Neural progenitor cell (in vitro differentiated cells): Measurements from ENCODE around the gene RXRB. TPM values are rescaled to one million over a fixed set of nuclear protein-coding genes. Genes with fewer than 3 reads are reported as not detected.

Source experiments
- DNase-seq: peaks from one replicate; pipeline ENCODE4 v3.0.0-alpha.2; 2016; ENCODE audit warnings: low spot score
- H2AFZ ChIP-seq: fragments of 200-600 bp; sonication (generic); replicated peaks from 2 replicates; pipeline ENCODE4 v1.6.1; 2016; ENCODE audit warnings: antibody characterized with exemption
- H3F3A ChIP-seq: fragments of 200-600 bp; sonication (generic); 2 replicates; pipeline ENCODE4 v1.6.1; 2016; ENCODE audit warnings: antibody characterized with exemption, low read depth
- H3K27ac ChIP-seq: fragments of 200-600 bp; sonication (generic); 2 replicates; pipeline ENCODE4 v1.5.1; 2016; ENCODE audit warnings: mild to moderate bottlenecking
- H3K27me3 ChIP-seq: fragments of 200-600 bp; sonication (generic); 2 replicates; pipeline ENCODE4 v1.6.1; 2016; ENCODE audit warnings: mild to moderate bottlenecking, moderate library complexity
- H3K36me3 ChIP-seq: fragments of 200-600 bp; sonication (generic); 2 replicates; pipeline ENCODE4 v1.5.1; 2016
- H3K4me1 ChIP-seq: fragments of 200-600 bp; sonication (generic); 2 replicates; pipeline ENCODE4 v1.6.1; 2016; ENCODE audit warnings: mixed run types
- H3K4me2 ChIP-seq: fragments of 200-600 bp; sonication (generic); 2 replicates; pipeline ENCODE4 v1.6.1; 2016
- H3K4me3 ChIP-seq: fragments of 200-600 bp; sonication (generic); 2 replicates; pipeline ENCODE4 v1.5.1; 2016
- H3K79me2 ChIP-seq: fragments of 200-600 bp; sonication (generic); 2 replicates; pipeline ENCODE4 v1.6.1; 2016; ENCODE audit warnings: low read depth
- H3K9ac ChIP-seq: fragments of 200-600 bp; sonication (generic); 2 replicates; pipeline ENCODE4 v1.6.1; 2016
- H3K9me3 ChIP-seq: fragments of 200-600 bp; sonication (generic); 2 replicates; pipeline ENCODE4 v1.5.1; 2016; ENCODE audit warnings: low read depth
- H4K20me1 ChIP-seq: fragments of 200-600 bp; sonication (generic); 2 replicates; pipeline ENCODE4 v1.6.1; 2016; ENCODE audit warnings: low read depth
- H3K27ac Mint-ChIP-seq: 3 replicates; pipeline ENCODE4 v1.8.0; 2021; ENCODE audit warnings: mixed read lengths
- H3K27me3 Mint-ChIP-seq: 2 replicates; pipeline ENCODE4 v1.8.0; 2022; ENCODE audit warnings: low read depth, mild to moderate bottlenecking, inconsistent platforms, moderate library complexity, mixed read lengths; ENCODE audit not compliant: insufficient read depth
- H3K36me3 Mint-ChIP-seq: 3 replicates; pipeline ENCODE4 v1.8.0; 2021; ENCODE audit warnings: mixed read lengths
- H3K4me1 Mint-ChIP-seq: 3 replicates; pipeline ENCODE4 v1.8.0; 2021; ENCODE audit warnings: mixed read lengths
- H3K4me3 Mint-ChIP-seq: 3 replicates; pipeline ENCODE4 v1.8.0; 2021; ENCODE audit warnings: mild to moderate bottlenecking, moderate library complexity, mixed read lengths
- H3K9me3 Mint-ChIP-seq: 3 replicates; pipeline ENCODE4 v1.8.0; 2020; ENCODE audit warnings: mixed read lengths
- EZH2 ChIP-seq: fragments of 200-600 bp; sonication (generic); IDR thresholded peaks from 2 replicates; pipeline ENCODE4 v1.6.1; 2017; ENCODE audit warnings: antibody characterized with exemption, mild to moderate bottlenecking, moderate library complexity
- EZH2phosphoT487 ChIP-seq: fragments of 200-600 bp; sonication (generic); IDR thresholded peaks from 2 replicates; pipeline ENCODE4 v1.6.1; 2017; ENCODE audit warnings: antibody characterized with exemption
- total RNA-seq: library from RNA; depleted of rRNA; stranded (reverse); fragments of >200 nt; gene quantifications from 2 replicates; pipeline ENCODE4 v1.2.3, GENCODE V29; 2015; ENCODE audit warnings: low replicate concordance
- TF ChIP-seq, protein P1 (sequence below): fragments of 200-600 bp; sonication (generic); IDR thresholded peaks from 2 replicates; pipeline ENCODE4 v1.5.1; 2017; ENCODE audit warnings: antibody characterized with exemption, mild to moderate bottlenecking

RXRB gene
- total RNA-seq, 1 donor from 2014 or later, result 10.2 TPM

DNA sequence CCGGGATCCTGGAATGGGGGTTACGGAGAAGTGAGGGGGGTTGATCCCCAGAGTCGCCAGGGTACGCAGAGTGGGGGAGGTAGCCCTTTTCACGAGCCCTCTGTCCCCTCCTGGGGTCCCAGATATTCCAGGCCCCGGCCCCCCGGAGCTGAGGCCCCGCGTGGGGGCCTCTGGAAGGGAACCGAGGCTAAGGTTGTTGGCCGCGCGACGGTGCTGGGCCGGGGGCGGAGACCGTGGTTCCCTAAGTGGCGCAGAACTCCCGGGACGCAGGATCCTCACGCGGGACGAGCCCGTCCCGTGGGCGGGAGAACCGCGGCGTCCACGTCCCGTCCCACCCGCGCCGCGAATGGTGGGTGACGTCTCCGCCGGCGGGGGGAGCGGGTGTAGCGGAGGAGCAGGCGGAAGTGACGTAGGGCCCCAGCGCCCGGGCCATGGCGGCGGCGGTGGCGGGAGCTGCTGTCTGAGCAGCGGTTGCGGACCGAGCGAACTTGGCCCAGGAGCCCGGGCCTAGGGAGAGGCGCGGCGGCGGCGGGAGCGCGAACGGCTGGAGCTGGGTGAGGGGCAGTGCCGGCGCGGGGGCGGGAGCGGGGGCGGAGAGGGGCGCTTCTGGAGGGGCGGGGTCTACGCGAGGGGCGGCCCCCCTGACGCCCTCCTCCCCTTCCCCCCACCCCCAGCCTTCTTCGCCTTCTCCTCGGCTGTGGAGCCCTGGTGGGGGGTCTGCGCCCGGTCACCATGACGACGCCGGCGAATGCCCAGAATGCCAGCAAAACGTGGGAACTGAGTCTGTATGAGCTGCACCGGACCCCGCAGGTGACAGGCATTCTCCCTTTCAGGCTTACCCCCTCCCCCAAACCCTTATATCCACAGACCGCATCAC lies 7.9 kb upstream of the RXRB start, which contains the start of gene RING1:
RING1 (plus strand) TSS at position 410 of the 877 bp plus-strand sequence; CDS start at position 733, 323 bp downstream.
- Mint-ChIP-seq H3K36me3 (peaks cover 22% of the 10 kb centered on the region), H3K27ac (peak within 1 kb of the TSS; percentile 99), H3K27me3 (peaks cover 15% of the 10 kb centered on the region), H3K4me3 (peak within 1 kb of the TSS; percentile 99), H3K4me1 (peaks cover 66% of the 10 kb centered on the region), H3K9me3 (no peaks in the 10 kb centered on the region)
- Histone ChIP-seq H3K4me1 (peaks cover 42% of the 10 kb centered on the region), H3F3A (peaks cover 55% of the 10 kb centered on the region), H3K36me3 (no peaks in the 10 kb centered on the region), H3K4me3 (peak within 1 kb of the TSS; percentile 93), H3K27ac (peak within 1 kb of the TSS; percentile 69), H3K9me3 (no peaks in the 10 kb centered on the region), H3K27me3 (peaks cover 33% of the 10 kb centered on the region), H2AFZ (peak within 1 kb of the TSS; percentile 46), H3K79me2 (peaks cover 20% of the 10 kb centered on the region), H3K9ac (peak within 1 kb of the TSS; percentile 65), H3K4me2 (peak within 1 kb of the TSS; percentile 94), H4K20me1 (peaks cover 53% of the 10 kb centered on the region)
- no peak for TF ChIP-seq EZH2
- TF ChIP-seq, protein P1, sequence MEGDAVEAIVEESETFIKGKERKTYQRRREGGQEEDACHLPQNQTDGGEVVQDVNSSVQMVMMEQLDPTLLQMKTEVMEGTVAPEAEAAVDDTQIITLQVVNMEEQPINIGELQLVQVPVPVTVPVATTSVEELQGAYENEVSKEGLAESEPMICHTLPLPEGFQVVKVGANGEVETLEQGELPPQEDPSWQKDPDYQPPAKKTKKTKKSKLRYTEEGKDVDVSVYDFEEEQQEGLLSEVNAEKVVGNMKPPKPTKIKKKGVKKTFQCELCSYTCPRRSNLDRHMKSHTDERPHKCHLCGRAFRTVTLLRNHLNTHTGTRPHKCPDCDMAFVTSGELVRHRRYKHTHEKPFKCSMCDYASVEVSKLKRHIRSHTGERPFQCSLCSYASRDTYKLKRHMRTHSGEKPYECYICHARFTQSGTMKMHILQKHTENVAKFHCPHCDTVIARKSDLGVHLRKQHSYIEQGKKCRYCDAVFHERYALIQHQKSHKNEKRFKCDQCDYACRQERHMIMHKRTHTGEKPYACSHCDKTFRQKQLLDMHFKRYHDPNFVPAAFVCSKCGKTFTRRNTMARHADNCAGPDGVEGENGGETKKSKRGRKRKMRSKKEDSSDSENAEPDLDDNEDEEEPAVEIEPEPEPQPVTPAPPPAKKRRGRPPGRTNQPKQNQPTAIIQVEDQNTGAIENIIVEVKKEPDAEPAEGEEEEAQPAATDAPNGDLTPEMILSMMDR, result no peak
- DNase-seq, result peak; percentile 91

DNA sequence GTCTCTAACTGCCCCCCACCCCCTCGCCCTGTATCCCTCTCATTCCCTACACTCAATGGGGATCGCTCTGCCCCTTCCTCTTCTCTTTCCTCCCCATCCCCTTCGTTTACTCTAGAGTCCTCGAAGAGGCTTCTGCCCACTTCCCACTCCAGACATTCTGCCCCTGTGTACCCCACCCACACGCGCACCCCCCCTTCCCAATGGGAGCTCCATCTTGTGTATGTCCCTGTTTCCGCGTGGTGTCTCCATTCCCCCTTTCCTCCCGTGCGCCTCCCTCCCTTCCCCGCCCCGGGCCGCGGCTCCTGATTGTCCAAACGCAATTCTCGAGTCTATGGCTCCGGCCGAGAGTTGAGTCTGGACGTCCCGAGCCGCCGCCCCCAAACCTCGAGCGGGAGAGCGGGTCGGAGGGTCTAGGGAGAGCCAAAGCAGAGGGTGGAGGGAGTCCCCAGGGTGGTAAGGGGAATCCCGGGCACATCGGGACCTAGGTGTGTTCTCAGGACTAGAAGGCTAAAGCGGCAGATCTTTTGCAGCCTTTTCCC lies 7.2 kb upstream of the RXRB start:
- Mint-ChIP-seq H3K27ac (peak overlapping the region; percentile 99), H3K27me3 (peaks cover 13% of the 10 kb centered on the region), H3K36me3 (peaks cover 29% of the 10 kb centered on the region), H3K9me3 (no peaks in the 10 kb centered on the region), H3K4me1 (peaks cover 68% of the 10 kb centered on the region), H3K4me3 (peak overlapping the region; percentile 99)
- H3K27me3 ChIP-seq, result peaks cover 26% of the 10 kb centered on the region
- peak overlapping the region; percentile 93 for H3K4me3 ChIP-seq
- H3K36me3 ChIP-seq, result no peaks in the 10 kb centered on the region
- TF ChIP-seq EZH2phosphoT487 (peak; percentile 15), EZH2 (peak; percentile 15)
- TF ChIP-seq, protein P1, result no peak
- peaks cover 54% of the 10 kb centered on the region for H4K20me1 ChIP-seq
- H3K4me2 ChIP-seq, result peak overlapping the region; percentile 94
- peaks cover 57% of the 10 kb centered on the region for H3F3A ChIP-seq
- peaks cover 39% of the 10 kb centered on the region for H3K4me1 ChIP-seq
- no peaks in the 10 kb centered on the region for H3K9me3 ChIP-seq
- H2AFZ ChIP-seq, result peak overlapping the region; percentile 46
- no peak overlapping the region for H3K27ac ChIP-seq
- H3K9ac ChIP-seq, result peak overlapping the region; percentile 65
- peaks cover 20% of the 10 kb centered on the region for H3K79me2 ChIP-seq
- peak; percentile 74 for DNase-seq

DNA sequence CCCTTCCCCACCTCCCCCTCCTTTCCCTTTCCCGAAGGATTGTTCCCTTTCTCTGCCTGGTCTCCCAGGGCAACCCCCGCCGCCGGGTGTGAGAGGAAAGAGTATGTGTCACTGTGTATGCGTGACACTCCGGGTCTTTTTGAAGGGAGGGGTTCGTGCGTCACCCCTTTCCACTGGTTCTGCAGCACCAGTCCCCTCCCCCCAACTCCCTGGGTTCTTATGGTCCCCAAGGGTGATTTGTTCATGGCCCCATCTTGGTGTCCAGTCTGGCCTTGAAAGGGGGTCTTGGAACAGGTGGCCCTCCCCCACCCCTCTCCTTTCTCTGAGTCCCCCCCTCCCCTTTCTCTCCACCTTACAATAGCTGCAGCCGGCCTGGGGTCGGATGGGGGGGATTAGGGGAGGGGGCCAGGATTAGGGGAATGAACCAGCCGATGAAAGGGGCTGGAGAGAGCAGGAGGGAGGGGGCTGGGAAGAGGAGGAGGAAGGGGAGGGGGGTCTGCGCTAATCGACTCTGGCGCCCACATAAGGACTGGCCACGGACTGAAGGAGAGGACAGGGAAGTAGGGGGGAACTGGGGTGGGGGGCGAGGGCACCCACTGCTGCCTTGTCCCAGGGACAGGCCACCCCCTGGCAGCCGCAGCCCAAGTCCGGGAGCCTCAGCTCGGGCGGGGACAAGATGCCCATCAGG lies 6.5 kb upstream of the RXRB start:
- Mint-ChIP-seq H3K4me3 (peak overlapping the region; percentile 99), H3K27ac (peak overlapping the region; percentile 100), H3K27me3 (peaks cover 13% of the 10 kb centered on the region), H3K36me3 (peaks cover 35% of the 10 kb centered on the region), H3K4me1 (peaks cover 68% of the 10 kb centered on the region), H3K9me3 (no peaks in the 10 kb centered on the region)
- no peaks in the 10 kb centered on the region for H3K36me3 ChIP-seq
- peak overlapping the region; percentile 93 for H3K4me3 ChIP-seq
- peaks cover 26% of the 10 kb centered on the region for H3K79me2 ChIP-seq
- H3K4me1 ChIP-seq, result peaks cover 36% of the 10 kb centered on the region
- H2AFZ ChIP-seq, result no peak overlapping the region
- H3F3A ChIP-seq, result peaks cover 55% of the 10 kb centered on the region
- peak overlapping the region; percentile 65 for H3K9ac ChIP-seq
- TF ChIP-seq EZH2phosphoT487 (no peak), EZH2 (no peak)
- TF ChIP-seq, protein P1, result no peak
- peak overlapping the region; percentile 94 for H3K4me2 ChIP-seq
- no peak overlapping the region for H3K27ac ChIP-seq
- DNase-seq, result peak; percentile 92
- peaks cover 20% of the 10 kb centered on the region for H3K27me3 ChIP-seq
- no peaks in the 10 kb centered on the region for H3K9me3 ChIP-seq
- H4K20me1 ChIP-seq, result peaks cover 54% of the 10 kb centered on the region
